HG03378 (cell line): ENCODE measurements around the gene TBL2.
"Not testable (repeated sequence)": the region's sequence is repeated elsewhere in the genome, so short reads cannot be mapped to it uniquely, and the experiment has no call there.

Source experiments
- ATAC-seq: cut with Tn5 transposase; IDR thresholded peaks from one replicate; pipeline ENCODE4 v1.9.1; 2021; ENCODE audit warnings: mild to moderate bottlenecking, moderate library complexity; ENCODE audit not compliant: unreplicated experiment

The TBL2 gene

GRCh38 chr7:73606801-73607691, 28.7 kb upstream of the TBL2 start:
- no peak for ATAC-seq

- ATAC-seq = no peak
Measured at GRCh38 chr7:73605601-73606220, 27.3 kb upstream of the TBL2 start.

GRCh38 chr7:73602721-73603651, 24.6 kb upstream of the TBL2 start:
- ATAC-seq = no peak

GRCh38 chr7:73599916-73600315, 21.5 kb upstream of the TBL2 start:
- ATAC-seq = no peak

- no peak for ATAC-seq
Measured at GRCh38 chr7:73599151-73599882, 20.9 kb upstream of the TBL2 start.

GRCh38 chr7:73597978-73598782, 19.8 kb upstream of the TBL2 start:
- no peak for ATAC-seq

GRCh38 chr7:73596191-73597065, 18.0 kb upstream of the TBL2 start:
- no peak for ATAC-seq

GRCh38 chr7:73595358-73595757, 17.0 kb upstream of the TBL2 start:
- ATAC-seq = no peak

- no peak for ATAC-seq
Measured at GRCh38 chr7:73593207-73594045, 15.0 kb upstream of the TBL2 start.

- no peak for ATAC-seq
Measured at GRCh38 chr7:73586911-73587310, 8.5 kb upstream of the TBL2 start.

GRCh38 chr7:73585196-73585595, 6.8 kb upstream of the TBL2 start:
- ATAC-seq = no peak

GRCh38 chr7:73582664-73583202, 4.4 kb upstream of the TBL2 start:
- ATAC-seq = no peak

- ATAC-seq = not testable (repeated sequence)
Measured at GRCh38 chr7:73581006-73581405, 2.6 kb upstream of the TBL2 start.

GRCh38 chr7:73577627-73578341, 595 bp downstream of the TBL2 start:
- ATAC-seq = peak; percentile 12

GRCh38 chr7:73573791-73574190, 4.6 kb downstream of the TBL2 start:
- no peak for ATAC-seq

- no peak for ATAC-seq
Measured at GRCh38 chr7:73573276-73573675, 5.1 kb downstream of the TBL2 start.

- ATAC-seq = no peak
Measured at GRCh38 chr7:73572767-73573186, 5.6 kb downstream of the TBL2 start.
